NCI-H345 treated with DMSO at 0.1 percent for 48 hours (cell line): ENCODE data around the gene SPAAR.
"Not testable (repeated sequence)": the region's sequence is repeated elsewhere in the genome, so short reads cannot be mapped to it uniquely, and the experiment has no call there.

Source experiments
- DNase-seq: peaks from one replicate; lab custom pipeline; 2025; ENCODE audit not compliant: unreplicated experiment; lab: John Stamatoyannopoulos, UW

The SPAAR gene

DNA sequence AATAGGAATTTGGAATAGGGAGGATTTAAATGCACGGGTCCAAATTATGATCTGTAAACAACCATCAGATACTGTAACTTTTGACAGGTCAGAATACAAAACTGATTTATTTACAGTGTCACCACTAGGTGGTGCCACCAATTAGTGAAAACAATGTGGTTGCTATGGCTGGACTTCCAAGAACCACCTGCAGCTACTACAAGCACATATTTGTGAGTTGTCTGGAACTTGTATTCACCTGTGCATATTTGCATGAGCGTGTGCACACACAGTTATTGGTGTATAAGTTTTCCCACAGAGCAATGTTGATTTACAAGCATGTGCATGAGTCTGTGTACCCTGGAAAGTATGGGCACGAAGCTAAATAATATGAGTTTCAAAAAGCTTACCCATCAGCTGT, 6.2 kb upstream of the SPAAR start:
- DNase-seq: peak; percentile 38

DNA sequence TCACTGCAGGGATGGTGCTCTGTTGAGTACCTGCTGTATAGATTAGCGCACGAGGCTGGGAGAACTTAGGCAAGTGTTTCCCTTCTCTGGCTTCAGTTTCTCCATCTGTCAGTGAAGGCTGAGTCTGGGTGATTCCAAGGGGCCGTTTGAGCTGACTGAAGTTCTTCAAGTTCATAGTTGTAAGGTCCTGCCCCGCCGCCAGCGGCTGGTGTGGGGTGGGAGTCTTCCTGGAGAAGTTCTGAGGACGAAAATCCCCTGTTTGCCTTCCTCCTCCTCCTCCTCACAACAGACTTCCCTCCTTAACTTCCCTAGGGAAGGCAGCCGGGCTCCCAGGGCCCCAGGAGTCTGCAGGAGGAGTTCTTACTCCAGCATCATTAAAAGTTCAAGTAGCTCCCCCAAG, 5.0 kb upstream of the SPAAR start:
- no peak for DNase-seq

- DNase-seq: no peak
Measured at GRCh38 chr9:35905051-35905781, 4.1 kb upstream of the SPAAR start.

GRCh38 chr9:35905912-35906679, 3.2 kb upstream of the SPAAR start, which contains the start of gene HRCT1:
Gene HRCT1, plus strand, starts transcription at chr9:35906202. Its CDS starts 86 bp downstream, at chr9:35906288.
- DNase-seq: peak; percentile 25

- DNase-seq: no peak
Measured at GRCh38 chr9:35906923-35907699, 2.2 kb upstream of the SPAAR start.

DNA sequence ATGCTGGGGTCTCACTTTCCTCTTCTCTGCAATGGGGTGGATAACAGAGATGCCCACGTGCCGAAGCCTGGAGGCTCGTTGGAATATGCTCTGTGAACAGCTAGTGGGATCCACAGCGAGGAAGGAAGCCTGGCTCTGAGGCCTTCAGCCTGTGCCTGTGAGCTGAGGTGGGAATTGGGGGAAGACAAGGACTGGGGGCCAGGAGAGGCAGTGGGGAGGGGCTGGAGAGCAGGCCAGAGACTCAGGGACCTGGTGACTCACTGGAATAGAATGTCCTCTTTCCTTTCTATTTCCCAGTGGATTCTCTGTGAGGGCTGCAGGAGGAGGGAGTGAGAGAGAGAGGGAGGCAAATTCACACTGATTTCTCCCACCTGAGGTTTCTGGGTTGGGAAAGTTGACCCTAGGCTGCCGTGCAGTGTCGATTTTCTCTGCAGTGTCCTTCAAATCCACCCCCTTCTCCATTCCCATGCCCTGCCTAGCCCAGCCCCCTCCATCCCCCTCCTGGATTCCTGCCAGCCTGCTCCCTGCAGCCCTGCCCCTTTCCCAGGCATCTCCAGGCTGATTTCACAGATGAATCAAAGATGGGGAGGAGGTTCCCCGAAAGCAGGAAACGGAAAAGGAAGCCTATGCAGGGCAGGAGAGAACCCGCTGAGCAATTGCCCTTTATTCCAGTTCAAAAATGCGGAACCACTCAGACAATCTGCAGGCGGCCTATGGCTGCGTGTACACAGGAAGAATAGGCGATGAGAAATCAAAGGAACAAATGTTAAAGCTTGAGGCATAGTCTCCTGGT, 1.4 kb upstream of the SPAAR start:
- peak; percentile 52 for DNase-seq

DNA sequence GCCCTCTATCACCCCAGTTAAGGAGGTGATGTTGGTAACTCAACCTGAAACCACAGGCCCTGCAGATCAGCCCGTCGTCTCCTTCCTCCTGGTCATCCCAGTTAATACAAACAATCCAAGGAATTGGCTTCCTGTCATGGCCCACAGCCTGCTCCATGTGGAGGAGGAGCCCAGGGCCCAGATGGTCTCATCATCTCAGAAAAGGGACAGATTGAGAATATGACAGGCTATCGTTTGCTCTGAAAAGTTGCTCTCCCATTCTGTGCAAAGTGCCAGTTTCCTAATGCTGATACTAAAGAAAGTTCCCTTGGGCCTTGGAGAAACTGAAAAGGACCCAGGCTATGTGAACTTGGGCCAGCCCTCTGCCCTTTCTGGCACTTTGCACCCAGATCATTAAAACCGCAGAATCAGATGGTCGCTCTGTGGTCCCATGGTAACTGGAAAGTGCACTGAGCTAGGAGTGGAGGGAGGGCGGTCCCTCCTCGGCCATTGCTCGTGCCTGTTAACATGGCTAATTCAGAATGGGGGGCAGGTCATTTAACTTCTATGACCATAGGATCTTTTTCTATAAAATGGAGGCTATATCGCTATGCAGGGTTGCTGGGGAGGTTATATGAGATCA, 675 bp upstream of the SPAAR start:
- no peak for DNase-seq

DNA sequence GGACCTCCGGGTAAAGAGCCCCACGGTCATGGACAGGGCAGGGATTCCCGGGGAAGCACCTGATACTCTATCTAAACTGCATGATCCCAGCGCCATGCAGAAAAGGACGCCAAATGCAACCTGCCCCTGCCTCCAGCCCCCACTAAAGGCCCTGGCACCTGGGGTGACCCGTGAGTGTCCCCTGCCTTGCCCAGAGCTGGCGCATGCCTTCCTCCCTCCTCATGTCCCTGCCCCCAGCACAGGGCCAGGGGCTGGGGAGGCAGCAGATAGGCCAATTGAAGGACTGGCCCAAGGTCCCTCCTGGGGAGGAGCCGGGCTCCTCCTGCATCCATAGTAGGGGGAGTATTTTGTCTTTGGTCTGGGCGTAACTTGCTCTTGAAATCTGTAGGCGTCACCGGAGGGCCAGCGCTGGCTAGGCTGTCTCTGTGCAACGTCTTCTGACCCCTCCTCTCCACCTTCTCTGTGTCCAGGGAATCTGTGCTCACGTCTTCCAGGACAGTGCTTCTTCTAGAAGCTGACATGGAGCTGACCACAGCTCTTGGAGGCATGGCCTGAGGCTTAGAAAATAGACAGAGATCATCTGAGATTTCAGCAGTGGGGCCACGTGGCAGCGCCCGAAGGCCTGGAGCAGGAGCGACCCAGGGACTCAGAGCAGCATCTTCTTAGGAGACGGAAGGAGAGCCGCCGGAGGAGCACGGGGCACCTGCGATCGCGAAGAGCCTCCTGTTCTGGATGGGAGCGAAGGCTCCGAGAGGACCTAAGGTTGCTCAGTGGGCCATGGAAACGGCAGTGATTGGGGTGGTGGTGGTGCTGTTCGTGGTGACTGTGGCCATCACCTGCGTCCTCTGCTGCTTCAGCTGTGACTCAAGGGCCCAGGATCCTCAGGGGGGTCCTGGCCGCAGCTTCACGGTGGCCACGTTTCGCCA, 660 bp downstream of the SPAAR start:
- DNase-seq: no peak

DNA sequence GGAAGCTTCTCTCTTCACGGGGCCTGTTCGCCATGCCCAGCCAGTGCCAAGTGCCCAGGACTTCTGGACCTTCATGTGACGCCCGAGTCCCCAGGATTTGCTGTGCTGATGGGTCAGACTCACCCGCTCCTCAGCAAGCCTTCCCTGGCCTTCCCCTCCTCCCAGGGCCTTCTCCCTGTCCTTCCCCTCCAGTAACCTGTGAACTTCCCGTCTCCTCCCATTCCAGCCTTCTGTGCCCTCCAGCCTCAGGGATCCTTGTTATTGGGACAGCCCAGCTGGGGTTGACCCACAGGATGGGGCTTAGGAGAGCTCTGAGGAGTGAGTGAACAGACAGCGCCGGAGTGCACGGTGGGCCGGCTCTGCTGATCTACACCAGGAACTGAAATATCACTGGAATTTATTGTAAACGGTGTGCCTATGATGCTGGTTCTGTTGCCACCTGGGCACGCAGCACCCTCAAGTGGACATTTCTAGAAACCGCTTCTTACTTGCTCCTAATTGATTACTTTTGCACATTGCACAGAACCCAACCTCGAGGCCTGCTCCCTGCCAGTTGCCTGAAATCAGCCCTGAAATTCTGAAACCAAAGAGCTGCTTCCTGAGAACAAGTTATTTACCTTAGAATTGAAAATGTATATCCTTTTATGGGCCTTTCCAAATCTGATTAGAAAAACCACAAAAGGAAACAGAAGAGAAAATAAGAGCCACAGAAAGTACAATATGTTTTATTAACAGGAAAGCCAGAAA, 1.5 kb downstream of the SPAAR start:
- no peak for DNase-seq

- no peak for DNase-seq
Measured at GRCh38 chr9:35911690-35912089, 2.4 kb downstream of the SPAAR start.

- no peak for DNase-seq
Measured at GRCh38 chr9:35912791-35913400, 3.6 kb downstream of the SPAAR start.

GRCh38 chr9:35913429-35913828, 4.1 kb downstream of the SPAAR start:
- not testable (repeated sequence) for DNase-seq

DNA sequence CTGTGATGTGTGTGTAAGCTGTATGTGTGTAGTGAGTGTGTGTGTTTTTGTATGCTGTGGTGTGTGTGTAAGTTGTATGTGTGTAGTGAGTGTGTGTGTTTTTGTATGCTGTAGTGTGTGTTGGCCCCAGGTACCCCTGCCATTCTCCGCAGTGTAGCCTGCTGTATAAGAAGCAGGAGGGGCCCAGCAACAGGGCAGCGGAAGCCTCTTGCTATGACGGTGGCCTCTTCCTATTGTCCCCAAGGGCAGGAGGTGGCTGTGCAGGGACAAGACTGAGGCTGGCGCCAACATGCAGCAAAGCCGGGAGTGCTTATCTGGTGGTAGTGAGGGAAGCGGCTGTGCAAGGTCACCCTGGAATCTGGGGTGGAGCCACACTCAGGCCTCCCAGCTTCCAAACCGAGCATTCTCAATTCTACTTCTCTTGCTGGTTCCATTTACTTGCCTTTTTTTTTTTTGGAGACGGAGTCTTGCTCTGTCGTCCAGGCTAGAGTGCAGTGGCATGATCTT, 5.1 kb downstream of the SPAAR start:
- DNase-seq: no peak

DNA sequence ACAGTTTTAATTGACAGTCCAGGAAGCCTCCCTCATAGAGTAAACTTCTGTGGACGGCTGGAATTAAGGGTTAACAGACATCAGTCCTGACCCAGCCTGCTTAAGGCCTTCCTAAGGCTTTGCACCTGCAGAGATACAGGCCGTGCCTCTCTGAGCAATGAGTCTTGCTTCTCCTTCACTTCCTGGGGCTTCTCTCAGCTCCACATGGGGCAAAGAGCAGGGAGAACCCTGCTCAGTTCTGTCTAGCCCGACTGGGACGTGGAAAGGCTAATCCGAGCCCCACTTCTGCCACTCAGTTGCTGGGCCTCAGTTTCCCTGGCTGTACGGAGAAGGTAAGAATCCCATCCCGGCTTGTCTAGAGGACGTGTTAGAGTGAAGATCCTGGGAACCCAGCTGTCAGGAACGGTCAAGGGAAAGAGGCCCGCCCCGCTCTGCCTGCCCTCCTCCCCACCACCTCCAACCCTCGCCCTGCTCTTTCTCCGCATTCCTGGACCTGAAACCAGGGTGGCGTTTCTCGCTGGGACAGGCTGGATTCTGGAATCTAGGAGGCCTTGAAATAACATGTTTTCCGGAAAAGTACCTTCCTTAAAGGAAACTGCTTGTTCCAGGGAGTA, 6.5 kb downstream of the SPAAR start:
- DNase-seq: no peak

DNA sequence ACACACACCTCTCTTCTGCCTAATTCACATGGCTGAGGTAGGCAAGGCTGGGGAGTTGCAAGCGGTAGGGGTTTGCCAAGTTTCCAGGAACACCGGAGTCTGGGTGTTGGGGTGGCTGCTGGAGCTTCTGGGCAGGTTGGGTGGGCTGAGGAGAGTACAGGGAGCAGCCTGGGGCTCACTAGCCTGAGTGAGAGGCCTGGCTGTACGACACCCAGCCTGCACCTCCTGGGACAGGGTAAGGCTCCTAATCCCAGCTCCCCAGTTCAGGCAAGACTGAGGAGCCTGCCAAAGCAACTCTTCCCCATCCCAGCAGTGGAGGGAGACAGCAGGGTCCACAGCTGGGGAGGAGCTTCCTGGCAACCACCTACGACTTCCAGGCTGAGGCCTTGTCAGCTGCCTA, 8.0 kb downstream of the SPAAR start:
- no peak for DNase-seq

- DNase-seq: no peak
Measured at GRCh38 chr9:35918780-35919179, 9.5 kb downstream of the SPAAR start.

DNA sequence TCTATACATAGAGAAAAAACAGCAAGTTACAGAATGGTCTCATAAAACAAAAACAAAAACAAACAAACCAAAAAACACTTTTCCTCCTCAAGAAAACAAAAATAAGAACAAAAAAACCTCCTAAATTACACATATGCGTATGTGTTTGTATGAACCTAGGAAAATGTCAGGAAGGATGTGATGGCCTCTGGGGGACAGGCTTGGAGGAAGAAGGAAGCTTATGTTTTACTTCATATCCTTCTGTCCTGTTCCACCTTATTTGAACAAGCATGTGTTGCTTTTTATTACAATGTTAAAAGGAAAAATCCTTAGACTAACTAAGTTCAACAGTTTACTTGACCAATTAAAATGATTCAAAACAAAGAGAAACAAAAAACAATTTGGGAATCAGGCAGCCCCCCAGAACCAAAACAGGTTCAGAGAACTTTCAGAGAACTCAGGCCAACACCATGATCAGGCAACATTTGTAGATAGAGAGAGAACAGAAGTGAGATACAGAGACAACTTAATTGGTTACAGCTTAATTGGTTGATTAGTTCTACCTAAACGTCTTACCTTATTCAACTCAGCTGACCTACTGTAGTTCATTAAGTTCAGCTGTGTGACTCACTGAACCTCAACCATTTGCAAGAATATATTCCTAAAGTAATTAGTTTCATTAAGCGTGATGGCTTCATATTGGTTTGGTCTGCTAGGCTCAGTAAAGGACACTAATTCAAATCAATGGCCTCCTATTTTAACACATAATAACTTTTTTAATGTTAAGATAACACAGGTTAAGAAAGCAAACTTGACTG, 10.1 kb downstream of the SPAAR start:
- no peak for DNase-seq
